Measurements from ENCODE around the gene GRIN3B.
A peak's percentile ranks its signal among the peaks of the same experiment; 100 is the strongest.

The GRIN3B gene

DNA sequence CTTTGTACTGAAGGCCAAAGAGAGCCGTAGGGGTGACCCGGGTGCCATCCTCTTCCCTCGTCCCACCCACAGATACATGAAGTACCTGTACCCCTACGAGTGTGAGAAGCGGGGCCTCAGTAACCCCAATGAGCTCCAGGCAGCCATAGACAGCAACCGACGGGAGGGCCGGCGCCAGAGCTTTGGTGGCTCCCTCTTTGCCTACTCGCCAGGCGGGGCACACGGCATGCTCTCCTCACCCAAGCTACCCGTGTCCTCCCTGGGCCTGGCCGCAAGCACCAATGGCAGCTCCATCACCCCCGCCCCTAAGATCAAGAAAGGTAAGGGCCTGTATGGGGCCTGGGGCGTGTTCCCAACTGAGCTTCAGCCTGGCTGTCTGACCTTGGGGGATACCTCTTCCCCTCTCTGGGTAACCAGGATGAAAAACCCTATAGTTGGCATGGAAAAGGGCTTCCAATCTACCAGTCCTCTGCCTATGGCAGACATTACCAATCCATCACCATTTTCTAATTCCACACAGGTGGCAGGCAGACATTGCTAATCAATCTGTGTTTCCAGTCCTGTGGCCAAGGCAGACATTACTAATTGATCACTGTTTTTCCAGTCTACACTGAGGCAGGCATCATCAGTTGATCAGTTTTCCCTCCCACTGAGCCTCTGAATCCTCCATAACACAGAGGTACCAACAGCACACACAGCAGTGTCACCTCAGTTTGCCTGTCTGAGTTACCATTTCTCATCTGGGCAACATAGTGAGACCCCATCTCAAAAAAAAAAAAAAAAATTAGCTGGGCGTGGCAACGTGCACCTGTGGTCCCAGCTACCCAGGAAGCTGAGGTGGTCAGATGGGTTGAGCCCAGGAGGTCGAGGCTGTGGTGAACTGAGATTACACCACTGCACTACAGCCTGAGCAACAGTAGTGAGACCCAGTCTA, 35.2 kb upstream of the GRIN3B start:
- DNase-seq, result no peak

DNA sequence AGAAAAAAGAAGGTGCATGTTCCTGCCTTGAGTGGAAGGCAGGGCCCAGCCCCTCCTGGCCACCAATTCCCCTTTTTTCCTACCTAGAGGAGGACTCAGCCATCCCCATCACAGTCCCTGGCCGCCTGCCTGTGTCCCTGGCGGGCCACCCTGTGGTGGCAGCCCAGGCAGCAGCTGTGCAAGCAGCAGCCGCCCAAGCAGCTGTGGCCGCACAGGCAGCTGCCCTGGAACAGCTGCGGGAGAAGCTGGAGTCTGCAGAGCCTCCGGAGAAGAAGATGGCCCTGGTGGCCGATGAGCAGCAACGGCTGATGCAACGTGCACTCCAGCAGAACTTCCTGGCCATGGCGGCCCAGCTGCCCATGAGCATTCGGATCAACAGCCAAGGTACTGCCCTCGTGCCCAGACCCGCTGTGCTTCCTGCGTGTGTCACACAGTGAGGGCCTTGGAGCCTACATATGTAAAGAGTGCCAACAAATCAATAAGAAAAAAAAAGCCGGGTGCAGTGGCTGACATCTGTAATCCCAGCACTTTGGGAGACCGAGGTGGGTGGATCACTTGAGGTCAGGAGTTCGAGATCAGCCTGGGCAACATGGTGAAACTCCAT, 33.6 kb upstream of the GRIN3B start:
- DNase-seq, result no peak

DNA sequence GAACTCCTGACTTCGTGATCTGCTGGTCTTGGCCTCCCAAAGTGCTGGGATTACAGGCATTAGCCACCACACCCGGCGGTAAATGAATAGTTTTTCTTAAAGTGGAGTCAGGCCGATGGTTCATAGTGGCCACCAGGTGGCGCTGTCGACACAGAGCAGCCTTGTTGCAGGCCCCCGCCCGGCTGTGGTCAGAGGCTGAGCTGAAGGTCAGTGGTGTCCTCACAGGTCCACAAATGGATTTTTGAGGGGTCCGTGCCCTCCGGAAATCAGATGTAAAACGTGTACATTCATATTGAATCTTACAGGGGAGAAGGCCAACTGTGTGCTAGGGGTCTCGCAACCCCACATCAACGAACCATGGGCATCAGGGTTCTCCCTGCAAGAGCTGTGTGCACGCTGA, 29.5 kb upstream of the GRIN3B start:
- no peak for DNase-seq

DNA sequence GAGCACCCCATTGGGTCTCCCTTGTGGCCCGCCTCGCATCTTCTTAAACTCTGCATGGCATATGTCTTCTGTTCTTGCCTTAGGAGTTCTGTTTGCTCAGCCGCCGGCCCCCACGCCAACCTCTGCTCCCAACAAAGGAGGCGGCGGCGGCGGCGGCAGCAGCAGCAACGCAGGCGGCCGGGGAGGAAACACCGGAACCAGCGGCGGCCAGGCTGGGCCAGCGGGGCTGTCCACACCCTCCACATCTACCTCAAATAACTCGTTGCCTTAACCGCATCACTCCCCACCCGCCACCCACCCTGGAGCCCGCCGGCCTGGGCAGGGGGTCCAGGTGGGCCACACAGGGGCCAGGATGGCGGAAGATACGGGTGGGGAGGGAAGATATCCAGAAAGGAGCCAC, 28.4 kb upstream of the GRIN3B start:
- DNase-seq, result no peak

DNA sequence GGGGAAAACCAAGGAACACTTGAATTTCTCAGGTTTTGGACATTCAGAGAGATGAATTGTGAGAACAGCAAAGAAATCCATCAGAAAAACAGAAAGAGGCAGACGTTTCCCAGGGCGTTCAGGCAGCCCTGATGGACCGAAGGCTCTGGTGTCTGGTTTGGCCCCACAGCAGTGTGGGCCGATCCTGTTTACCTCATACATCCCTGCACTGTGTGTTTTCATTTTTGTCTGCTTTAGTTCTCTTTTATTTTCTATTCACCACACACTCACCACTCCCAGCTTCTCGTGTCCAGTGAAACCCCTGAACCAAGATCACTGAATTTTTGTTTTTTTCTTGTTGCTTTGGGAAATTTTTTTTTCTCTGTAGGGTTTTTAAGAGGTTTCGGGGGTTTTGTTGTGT, 27.9 kb upstream of the GRIN3B start:
- DNase-seq, result no peak

DNA sequence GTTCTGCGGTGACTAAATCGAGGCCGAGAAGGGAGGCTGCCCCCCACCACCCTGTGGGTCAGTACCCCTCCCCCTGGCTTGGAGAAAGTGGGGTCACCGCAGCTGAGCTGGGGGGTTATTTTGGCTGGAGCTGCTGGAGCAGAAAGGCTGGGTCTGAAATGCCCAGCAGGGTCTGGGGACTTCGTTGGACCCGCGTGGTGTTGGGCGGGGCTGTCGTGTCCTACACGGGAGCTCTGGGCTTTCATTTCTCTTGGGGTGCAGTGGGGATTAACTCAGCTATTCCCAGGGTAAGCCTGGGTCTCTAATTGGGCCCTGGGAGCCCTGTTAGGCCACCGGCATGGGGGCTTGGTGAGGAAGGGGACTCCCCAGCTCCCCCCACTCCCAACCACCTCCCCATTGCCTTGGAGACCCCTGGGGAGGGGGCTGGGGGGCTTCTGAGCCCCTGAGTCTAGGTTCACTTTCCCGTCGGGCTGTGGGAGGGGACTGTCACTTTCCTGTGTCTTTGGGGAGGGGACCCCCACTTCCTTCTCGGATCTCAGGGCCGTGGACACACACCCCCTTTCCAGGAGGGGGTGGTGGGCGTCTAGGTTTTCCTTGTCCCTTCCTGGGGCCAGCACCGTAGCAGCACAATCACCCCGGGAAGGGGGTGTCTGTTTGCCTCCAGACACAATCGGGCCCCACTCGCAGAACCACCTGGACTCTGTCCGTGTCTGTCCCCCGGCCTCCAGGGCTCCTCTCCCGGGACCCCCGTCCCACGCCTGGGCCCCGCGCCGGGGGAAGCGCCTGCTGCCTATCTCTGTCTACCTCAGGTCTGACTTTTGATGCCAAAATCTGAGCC, 26.3 kb upstream of the GRIN3B start:
- DNase-seq, result no peak

DNA sequence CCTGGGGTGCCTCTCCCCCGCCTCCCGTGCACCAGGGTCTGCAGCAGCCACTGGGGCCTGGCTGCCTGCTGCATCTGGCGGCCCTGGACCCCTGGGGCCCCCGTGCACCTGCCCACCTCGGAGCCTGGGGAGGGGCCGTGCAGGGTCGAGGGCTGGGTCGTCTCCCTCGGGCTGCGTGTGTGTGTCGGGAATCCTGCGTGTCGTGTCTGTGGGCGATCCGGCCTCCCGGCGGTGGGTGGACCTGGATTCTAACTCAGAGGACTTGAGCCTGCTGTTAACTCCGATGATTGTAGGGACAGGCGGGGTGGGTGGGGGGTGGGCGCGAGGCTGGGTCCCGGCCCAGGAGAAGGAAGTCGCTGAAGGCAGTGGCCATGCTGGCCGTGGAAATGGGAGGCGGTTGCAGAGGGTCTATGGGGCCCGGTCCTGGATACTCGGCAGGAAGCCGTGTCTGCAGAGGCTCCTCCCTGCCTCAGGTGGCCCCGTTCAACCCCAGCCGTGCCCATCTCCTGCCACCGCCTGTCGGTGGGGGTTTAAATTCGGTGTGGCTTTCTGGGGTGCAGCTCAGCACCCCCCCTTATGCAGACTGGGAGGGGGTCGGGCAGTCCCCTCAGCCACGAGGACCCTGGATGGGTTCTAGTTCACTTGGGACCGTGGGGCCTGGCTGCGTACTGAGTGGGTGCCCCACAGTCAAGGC, 25.5 kb upstream of the GRIN3B start:
- DNase-seq, result no peak

DNA sequence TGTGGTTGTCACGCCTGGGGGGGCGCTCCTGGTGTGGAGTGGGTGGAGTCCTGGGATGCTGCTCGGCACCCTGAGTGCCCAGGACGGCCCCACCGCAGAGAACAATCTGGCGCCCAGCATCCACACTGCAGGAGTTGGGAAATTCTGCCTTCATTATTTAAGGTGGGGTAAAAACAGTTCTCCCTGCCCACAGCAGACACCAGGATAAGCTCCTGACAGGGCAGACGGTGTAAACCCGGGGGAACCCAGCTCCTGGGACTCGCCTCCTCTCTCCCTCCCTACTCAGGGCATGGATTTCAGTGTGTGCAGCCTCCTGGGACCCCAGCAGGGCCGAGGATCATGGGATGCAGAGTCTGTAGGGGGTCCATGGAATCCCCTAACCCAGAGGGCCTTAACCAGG, 23.7 kb upstream of the GRIN3B start:
- no peak for DNase-seq

DNA sequence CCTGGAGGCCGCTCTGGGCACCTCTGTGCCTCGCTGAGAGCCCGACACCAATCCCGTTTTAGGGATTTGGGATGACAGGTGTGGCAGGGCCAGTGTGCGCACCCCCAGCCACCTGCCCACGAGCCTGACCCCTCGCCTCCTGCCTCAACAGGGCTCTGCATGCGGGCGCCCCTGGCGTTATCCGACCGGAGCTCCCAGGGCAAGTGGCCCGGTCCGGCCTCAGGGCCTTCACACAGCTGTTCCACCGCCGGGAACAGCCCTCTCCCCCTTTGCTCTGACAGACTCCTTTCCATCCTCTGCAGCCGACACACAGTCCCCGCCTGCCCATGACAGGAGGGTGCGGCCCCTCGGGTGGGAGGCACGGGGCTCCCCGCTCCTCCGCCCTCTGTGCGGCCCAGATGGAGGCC, 23.2 kb upstream of the GRIN3B start:
- DNase-seq, result no peak

DNA sequence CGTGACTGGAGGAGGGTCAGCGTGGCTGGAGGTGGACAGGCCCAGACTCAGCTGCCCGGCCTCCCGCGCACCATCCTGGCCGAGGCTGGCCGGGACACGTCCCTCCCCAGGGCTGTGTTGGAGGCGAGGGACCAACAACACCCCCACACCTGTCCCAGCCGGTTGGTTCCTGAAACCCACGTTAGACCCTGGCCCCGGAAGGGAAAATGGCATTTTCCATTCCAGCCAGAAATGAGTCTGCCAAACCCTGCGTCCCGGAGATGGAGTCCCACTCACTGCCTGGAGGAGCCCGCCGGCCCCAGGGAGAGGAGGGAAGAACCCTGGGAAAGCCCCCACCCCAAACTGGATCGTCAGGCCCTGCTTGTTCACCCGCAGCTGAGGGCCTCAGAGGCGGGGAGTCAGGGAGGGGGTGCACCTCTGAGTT, 20.9 kb upstream of the GRIN3B start:
- DNase-seq, result no peak

DNA sequence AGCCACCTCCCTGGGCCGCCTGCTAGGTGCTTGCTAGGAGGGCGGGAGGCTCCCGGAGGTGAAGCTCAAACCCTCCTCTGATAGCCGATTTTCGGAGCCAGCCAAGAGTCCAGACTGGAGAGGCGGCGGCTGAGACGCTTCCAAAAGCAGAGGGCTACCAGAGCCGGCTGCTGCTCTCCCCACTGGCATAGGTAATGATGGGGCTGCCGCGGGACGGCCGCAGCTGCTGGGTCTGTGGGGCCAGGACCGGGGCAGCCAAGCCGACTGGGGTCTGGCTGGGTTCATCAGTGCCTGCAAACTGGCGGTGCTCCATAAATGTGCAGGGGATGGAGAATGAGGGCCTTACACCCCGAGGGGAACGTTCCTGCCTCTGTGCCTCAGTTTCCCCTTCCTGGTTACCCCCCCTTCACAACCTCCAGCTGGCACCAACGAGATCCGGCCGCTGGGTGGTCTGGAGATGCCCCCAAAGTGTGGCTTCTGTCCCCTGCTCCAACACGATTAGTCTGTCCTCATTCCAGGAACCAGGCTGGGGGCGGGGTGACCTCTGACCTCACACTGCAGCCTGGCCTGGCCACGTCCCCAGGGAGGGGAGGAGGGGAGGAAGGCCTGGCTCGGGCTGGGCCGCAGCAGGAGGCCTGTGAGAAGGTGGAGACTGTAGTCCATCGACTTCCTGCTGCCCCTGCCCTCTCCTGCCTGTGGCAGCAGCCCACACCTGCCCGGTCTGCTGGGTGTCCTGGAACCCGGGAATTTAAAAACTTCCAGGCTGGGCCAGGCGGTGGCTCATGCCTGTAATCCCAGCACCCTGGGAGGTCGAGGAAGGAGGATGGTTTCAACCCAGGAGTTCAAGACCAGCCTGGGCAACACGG, 19.9 kb upstream of the GRIN3B start:
- DNase-seq, result no peak

DNA sequence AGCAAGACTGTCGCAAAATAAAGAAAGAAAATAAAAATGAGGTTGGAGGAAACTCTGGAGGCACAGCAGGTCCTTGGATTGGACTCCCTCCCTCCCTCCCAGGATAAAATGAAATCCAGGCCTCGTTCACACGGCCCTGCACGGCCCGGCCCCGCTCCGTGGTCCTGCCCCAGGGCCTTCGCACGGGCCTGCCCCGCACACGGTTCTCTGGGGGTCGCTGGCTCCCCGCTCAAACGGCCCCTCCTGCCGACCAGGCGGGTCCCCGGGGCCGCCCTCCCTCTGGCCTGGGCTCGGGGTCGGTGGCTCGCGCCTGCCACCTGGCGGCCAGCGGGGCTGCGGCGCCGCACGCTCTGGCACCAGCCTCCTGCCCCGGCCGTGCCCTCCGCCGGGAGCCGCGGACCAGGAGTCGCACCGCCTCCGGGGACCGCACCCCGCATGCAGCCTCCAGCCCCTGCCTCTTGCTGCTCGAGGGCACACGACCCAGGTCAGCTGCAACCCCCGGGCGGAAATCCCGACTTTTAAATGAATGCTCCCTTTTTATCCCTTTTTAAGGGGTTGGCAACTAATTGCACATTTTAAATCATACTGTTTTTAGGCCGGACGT, 17.6 kb upstream of the GRIN3B start:
- peak; percentile 8 for DNase-seq

DNA sequence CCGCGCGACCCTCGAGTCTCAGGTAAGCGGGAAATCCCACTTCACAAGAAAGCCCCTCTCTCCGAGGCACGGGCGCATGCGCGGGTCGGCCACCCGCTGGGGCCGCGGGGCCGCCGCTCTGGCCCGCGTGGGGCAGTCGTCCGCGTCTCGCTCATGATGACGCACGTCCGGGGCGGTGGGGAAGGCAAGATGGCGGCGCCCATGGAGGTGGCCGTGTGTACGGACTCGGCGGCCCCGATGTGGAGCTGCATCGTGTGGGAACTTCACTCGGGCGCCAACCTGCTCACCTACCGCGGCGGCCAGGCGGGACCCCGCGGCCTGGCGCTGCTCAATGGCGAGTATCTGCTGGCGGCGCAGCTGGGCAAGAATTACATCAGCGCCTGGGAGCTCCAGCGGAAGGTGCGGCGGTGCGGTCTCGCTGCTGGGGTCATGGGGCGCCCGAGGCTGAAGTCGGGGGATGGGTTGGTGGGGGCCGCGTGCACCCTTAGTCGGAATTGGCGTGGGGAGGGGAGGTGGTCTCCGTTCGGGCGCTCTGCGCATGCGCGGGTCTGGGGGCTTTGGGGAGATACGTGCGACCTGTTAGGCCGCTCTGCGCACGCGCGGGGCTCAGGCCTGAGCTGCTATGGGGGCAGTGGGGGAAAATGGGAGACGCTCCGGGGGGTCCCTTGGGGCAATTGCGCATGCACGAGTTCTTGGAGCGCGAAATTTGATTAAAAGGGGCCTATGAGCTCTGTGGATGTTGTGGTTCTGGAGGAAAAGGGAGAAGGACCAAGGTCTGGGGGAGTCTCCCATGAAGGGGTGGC, 15.9 kb upstream of the GRIN3B start, which contains the start of gene WDR18:
Gene WDR18, plus strand, starts transcription at position 181 of the 803 bp plus-strand sequence. Its CDS starts 9 bp downstream, at position 190.
- peak; percentile 64 for DNase-seq

DNA sequence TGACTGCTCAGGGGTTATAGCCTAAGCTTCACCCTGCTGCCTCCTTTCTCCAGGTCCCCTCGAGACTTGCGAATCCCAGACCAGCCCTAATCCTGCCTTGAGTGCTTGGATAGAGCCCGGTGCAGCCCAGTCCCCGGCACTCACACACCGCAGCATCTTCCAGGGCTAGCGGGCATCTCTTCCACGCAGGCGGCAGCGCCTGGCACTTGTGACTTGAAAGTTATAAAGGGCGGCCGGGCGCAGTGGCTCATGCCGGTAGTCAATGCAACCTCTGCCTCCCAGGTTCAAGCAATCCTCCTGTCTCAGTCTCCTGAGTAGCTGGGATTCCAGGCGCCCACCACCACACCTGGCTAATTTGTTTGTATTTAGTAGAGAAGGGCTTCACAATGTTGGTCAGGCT, 14.1 kb upstream of the GRIN3B start:
- no peak for DNase-seq

DNA sequence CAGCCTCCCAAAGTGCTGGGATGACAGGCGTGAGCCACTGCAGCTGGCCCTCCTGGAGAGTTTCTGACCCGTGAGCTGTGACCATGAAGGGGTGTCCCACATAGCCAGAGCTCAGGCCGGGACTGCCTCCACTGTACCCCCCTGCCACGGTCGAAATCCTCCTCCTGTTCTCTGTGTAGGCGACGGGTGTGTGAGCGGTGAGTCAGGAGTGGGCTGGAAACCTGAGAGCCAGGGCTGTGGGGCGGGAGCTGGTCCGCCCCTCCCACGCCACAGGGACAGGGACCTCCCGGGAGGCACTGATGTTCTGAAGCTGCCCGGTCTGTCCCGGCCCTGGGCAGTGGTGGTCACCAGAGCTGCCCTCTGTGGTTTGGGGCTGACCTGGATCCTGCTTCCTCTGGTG, 12.1 kb upstream of the GRIN3B start:
- DNase-seq, result no peak

DNA sequence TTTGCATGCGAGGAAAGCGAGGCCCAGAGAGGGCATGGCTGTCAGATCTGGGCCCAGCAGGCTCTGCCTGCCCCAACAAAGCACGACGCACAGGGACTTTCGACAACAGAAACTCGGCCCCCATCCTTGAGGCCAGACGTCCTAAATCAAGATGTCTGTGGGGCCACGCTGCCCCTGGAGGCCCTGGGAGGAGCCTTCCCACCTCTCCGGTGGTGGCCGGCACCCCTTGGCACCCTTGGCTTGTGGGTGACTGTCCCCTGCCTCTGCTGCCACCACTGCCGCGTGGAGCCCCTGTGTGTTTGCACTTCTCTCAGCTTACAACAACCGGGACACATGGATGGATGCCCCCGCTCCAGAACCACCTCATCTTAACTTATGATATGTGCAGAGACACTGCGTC, 11.7 kb upstream of the GRIN3B start:
- DNase-seq, result no peak

DNA sequence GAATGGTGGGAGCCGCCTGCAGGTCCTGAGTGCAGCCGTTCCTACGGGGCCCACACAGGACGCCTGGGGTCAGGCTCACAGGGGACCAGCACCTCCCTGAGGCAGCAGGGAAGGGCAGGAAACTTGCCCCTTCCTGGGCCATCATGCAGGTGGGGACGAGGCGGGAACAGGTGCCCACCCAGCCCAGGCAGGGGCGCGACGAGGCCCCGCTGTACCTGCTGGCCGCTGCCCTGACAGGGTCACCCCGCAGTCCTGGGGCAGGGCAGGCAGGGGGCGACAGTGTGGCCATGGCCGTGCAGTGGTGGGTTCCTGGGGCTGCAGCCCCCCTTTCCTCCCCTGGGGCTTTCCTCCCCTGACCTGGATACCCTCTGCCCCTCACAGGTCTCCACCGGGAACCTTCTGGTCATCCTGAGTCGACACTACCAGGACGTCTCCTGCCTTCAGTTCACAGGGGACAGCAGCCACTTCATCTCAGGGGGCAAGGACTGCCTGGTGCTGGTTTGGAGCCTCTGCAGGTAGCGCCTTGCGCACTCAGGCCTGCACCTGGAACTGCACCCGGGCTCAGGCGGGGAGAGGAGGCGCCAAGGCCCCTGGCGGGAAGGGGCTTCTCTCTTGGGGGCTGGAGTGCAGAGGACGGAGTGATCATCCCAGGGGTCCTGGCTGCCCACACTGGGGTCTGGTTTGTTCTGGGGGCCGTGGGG, 10.7 kb upstream of the GRIN3B start:
- no peak for DNase-seq

DNA sequence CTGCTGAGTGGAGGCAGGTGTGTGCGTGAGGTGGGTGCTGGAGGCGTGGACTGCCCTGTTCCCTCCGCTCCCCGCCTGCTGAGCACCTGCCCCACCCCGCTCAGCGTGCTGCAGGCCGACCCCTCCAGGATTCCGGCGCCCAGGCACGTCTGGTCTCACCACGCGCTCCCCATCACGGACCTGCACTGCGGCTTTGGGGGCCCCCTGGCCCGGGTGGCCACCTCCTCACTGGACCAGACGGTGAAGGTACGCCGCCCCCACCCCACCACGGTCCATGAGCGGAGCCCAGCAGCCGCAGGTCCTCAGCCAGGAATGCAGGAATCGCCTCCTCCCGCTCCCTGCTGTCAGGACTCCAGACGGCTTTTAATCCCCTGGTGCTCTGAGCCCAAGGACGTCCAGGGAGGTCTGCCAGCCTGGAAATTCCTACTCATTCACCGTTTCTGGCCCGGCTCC, 10.1 kb upstream of the GRIN3B start:
- DNase-seq, result no peak

DNA sequence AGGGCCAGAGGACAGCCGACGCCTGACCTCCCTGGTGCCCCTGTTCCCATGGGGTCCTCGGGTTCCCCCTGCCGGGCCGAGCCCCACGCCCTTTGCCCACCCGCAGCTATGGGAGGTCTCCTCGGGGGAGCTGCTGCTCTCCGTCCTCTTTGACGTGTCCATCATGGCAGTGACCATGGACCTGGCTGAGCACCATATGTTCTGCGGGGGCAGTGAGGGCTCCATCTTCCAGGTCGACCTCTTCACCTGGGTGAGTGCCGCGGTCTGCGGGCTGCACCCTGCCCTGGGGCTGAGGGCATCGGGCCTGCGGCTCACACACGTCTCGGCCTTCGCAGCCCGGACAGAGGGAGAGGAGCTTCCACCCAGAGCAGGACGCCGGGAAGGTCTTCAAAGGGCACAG, 9.5 kb upstream of the GRIN3B start:
- DNase-seq, result no peak
